ENCODE data around the gene TCTN2.

TCTN2 gene

GRCh38 chr12:123731596-123731995, 60.7 kb downstream of the TCTN2 start:
- H3K27me3 ChIP-seq (replicated peaks): no peaks in the 10 kb centered on the region
- no peak for DNase-seq
- in situ Hi-C loops (cut with HindIII; ENCODE audit: low pct_ligation_motif_present, low sequenced_read_pairs): no loop called here
- H3K36me3 ChIP-seq (replicated peaks): peaks cover 42% of the 10 kb centered on the region
- no peak overlapping the region for H3K27ac ChIP-seq
- TF ChIP-seq CTCF (IDR thresholded peaks at IDR 0.05; ENCODE audit: low read depth, low read length, missing control alignments): no peak
- no peak overlapping the region for H3K4me3 ChIP-seq (ENCODE audit: low read depth, low read length)

- Histone ChIP-seq H3K36me3 (replicated peaks) (peaks cover 45% of the 10 kb centered on the region), H3K27me3 (replicated peaks) (no peaks in the 10 kb centered on the region), H3K27ac (no peak overlapping the region)
These were observed 61.3 kb downstream of the TCTN2 start for GRCh38 chr12:123732251-123732650.

GRCh38 chr12:123733229-123733628, 62.3 kb downstream of the TCTN2 start:
- Histone ChIP-seq H3K27me3 (replicated peaks) (no peaks in the 10 kb centered on the region), H3K4me3 (ENCODE audit: low read depth, low read length) (no peak overlapping the region), H3K36me3 (replicated peaks) (peaks cover 42% of the 10 kb centered on the region), H3K27ac (no peak overlapping the region)
- no peak for DNase-seq
- in situ Hi-C loops (cut with HindIII; ENCODE audit: low pct_ligation_motif_present, low sequenced_read_pairs): no loop called here
- TF ChIP-seq CTCF (IDR thresholded peaks at IDR 0.05; ENCODE audit: low read depth, low read length, missing control alignments): no peak

More at GRCh38 chr12:123732251-123732650, 61.3 kb downstream of the TCTN2 start:
- no peak for TF ChIP-seq CTCF (IDR thresholded peaks at IDR 0.05; ENCODE audit: low read depth, low read length, missing control alignments)
- no peak overlapping the region for H3K4me3 ChIP-seq (ENCODE audit: low read depth, low read length)
- in situ Hi-C loops (cut with HindIII; ENCODE audit: low pct_ligation_motif_present, low sequenced_read_pairs): no loop called here
- DNase-seq: no peak

- peaks cover 47% of the 10 kb centered on the region for H3K36me3 ChIP-seq (replicated peaks)
- no peak overlapping the region for H3K4me3 ChIP-seq (ENCODE audit: low read depth, low read length)
- in situ Hi-C loops (cut with HindIII; ENCODE audit: low pct_ligation_motif_present, low sequenced_read_pairs): no loop called here
- no peaks in the 10 kb centered on the region for H3K27me3 ChIP-seq (replicated peaks)
- TF ChIP-seq CTCF (IDR thresholded peaks at IDR 0.05; ENCODE audit: low read depth, low read length, missing control alignments): no peak
- no peak overlapping the region for H3K27ac ChIP-seq
- DNase-seq: no peak
These were observed 63.4 kb downstream of the TCTN2 start for GRCh38 chr12:123734268-123734667.

- Histone ChIP-seq H3K36me3 (replicated peaks) (peaks cover 36% of the 10 kb centered on the region), H3K27me3 (replicated peaks) (no peaks in the 10 kb centered on the region), H3K27ac (no peak overlapping the region), H3K4me3 (ENCODE audit: low read depth, low read length) (no peak overlapping the region)
- TF ChIP-seq CTCF (IDR thresholded peaks at IDR 0.05; ENCODE audit: low read depth, low read length, missing control alignments): no peak
- no peak for DNase-seq
- in situ Hi-C loops (cut with HindIII; ENCODE audit: low pct_ligation_motif_present, low sequenced_read_pairs): no loop called here
These were observed 71.1 kb downstream of the TCTN2 start for GRCh38 chr12:123741937-123742572.

- Histone ChIP-seq H3K36me3 (replicated peaks) (peaks cover 32% of the 10 kb centered on the region), H3K27ac (no peak overlapping the region), H3K4me3 (ENCODE audit: low read depth, low read length) (no peak overlapping the region), H3K27me3 (replicated peaks) (no peaks in the 10 kb centered on the region)
- TF ChIP-seq CTCF (IDR thresholded peaks at IDR 0.05; ENCODE audit: low read depth, low read length, missing control alignments): no peak
- in situ Hi-C loops (cut with HindIII; ENCODE audit: low pct_ligation_motif_present, low sequenced_read_pairs): no loop called here
- DNase-seq: no peak
These were observed 72.1 kb downstream of the TCTN2 start for GRCh38 chr12:123743002-123743401.
